SK-N-SH (cell line): Measurements from ENCODE around the gene NFATC2IP. TPM values are rescaled to one million over a fixed set of nuclear protein-coding genes. Genes with fewer than 3 reads are reported as not detected.
"Not testable (repeated sequence)": the region's sequence is repeated elsewhere in the genome, so short reads cannot be mapped to it uniquely, and the experiment has no call there.

Experiments used
- CTCF ChIA-PET: fragments of 300-600, 350-600 bp; formaldehyde crosslinking; extraction: SDS; loops from one replicate; lab custom pipeline; 2021; lab: Yijun Ruan, JAX
- POLR2A ChIA-PET: fragments of 350-600 bp; sonication (Branson Sonifier 250); formaldehyde crosslinking; extraction: SDS; loops from one replicate; lab custom pipeline; 2020; ENCODE audit warnings: antibody characterized with exemption, inconsistent platforms; lab: Yijun Ruan, JAX
- DNase-seq: peaks from one replicate; pipeline ENCODE4 v3.0.0; 2012
- H2AFZ ChIP-seq: fragments of 200-600 bp; sonication (generic); 2 replicates; pipeline ENCODE4 v1.8.1; 2016; ENCODE audit warnings: antibody characterized with exemption, mild to moderate bottlenecking, low read depth
- H3F3A ChIP-seq: fragments of 200-600 bp; sonication (generic); replicated peaks from 2 replicates; pipeline ENCODE3; 2016; ENCODE audit warnings: antibody characterized with exemption, mild to moderate bottlenecking; ENCODE audit not compliant: insufficient read depth
- H3K27ac ChIP-seq, 2 experiments: fragments of 200-500 bp in 1 of 2; fragments of 200-600 bp in 1 of 2; sonication (Bioruptor generic) in 1 of 2; sonication (generic), shearing (Covaris generic) in 1 of 2; 2 replicates each; pipeline versions ENCODE4 v1.5.1 to v1.6.1; 2014 to 2016; ENCODE audit warnings: low read depth in 2 of 2, inconsistent platforms in 1 of 2, low read length in 1 of 2, mild to moderate bottlenecking in 1 of 2, mixed read lengths in 1 of 2
- H3K27me3 ChIP-seq: fragments of 200-600 bp; sonication (generic), shearing (Covaris generic); 2 replicates; pipeline ENCODE4 v1.6.1; 2016; ENCODE audit warnings: mixed run types; ENCODE audit not compliant: insufficient read depth
- H3K36me3 ChIP-seq, 2 experiments: fragments of 200-500 bp in 1 of 2; fragments of 200-600 bp in 1 of 2; sonication (Bioruptor generic) in 1 of 2; sonication (generic) in 1 of 2; replicated peaks in 1 of 2; 2 replicates each; pipeline versions ENCODE3 to v1.5.1; 2014 to 2016; ENCODE audit warnings: low read length in 1 of 2, mild to moderate bottlenecking in 1 of 2; ENCODE audit not compliant: insufficient read depth in 2 of 2, control insufficient read depth in 1 of 2
- H3K4me1 ChIP-seq, 2 experiments: fragments of 200-500 bp in 1 of 2; fragments of 200-600 bp in 1 of 2; sonication (Bioruptor generic) in 1 of 2; sonication (generic), shearing (Covaris generic) in 1 of 2; 2 replicates each; pipeline versions ENCODE4 v1.5.1 to v1.6.1; 2014 to 2016; ENCODE audit warnings: low read depth in 1 of 2, low read length in 1 of 2, mixed run types in 1 of 2; ENCODE audit not compliant: insufficient read depth in 2 of 2, control insufficient read depth in 1 of 2
- H3K4me2 ChIP-seq: fragments of 200-600 bp; sonication (generic), shearing (Covaris generic); 2 replicates; pipeline ENCODE4 v1.6.1; 2017; ENCODE audit warnings: mixed run types
- H3K4me3 ChIP-seq, 2 experiments: fragments of 200-500 bp in 1 of 2; fragments of 200-600 bp in 1 of 2; sonication (Bioruptor generic) in 1 of 2; sonication (generic), shearing (Covaris generic) in 1 of 2; 2 replicates each; pipeline versions ENCODE4 v1.5.1 to v1.8.1; 2014 to 2016; ENCODE audit warnings: low read depth in 2 of 2, inconsistent platforms in 1 of 2, low read length in 1 of 2, mild to moderate bottlenecking in 1 of 2, mixed read lengths in 1 of 2, moderate library complexity in 1 of 2
- H3K79me2 ChIP-seq: fragments of 200-600 bp; sonication (generic); 2 replicates; pipeline ENCODE4 v1.8.1; 2017; ENCODE audit warnings: mild to moderate bottlenecking; ENCODE audit not compliant: insufficient read depth
- H3K9ac ChIP-seq: fragments of 200-600 bp; sonication (generic); 2 replicates; pipeline ENCODE4 v1.6.1; 2017; ENCODE audit warnings: mixed run types
- H3K9me2 ChIP-seq: fragments of 200-600 bp; sonication (generic); 2 replicates; pipeline ENCODE4 v1.6.1; 2017; ENCODE audit warnings: mixed run types
- H3K9me3 ChIP-seq: fragments of 200-600 bp; sonication (generic); 2 replicates; pipeline ENCODE4 v1.6.1; 2017; ENCODE audit warnings: mixed run types, mild to moderate bottlenecking, moderate library complexity
- H4K20me1 ChIP-seq: fragments of 200-600 bp; sonication (generic); 2 replicates; pipeline ENCODE4 v1.6.1; 2017; ENCODE audit warnings: mild to moderate bottlenecking, mixed run types; ENCODE audit not compliant: insufficient read depth
- CHD2 ChIP-seq: fragments of 150-350 bp; IDR thresholded peaks from 2 replicates; pipeline ENCODE4 v1.6.1; 2018; ENCODE audit warnings: low read length; ENCODE audit not compliant: partially characterized antibody
- EP300 ChIP-seq, 2 experiments: IDR thresholded peaks; 2 replicates each; pipeline versions ENCODE4 v1.4.0 to v1.6.1; 2012; ENCODE audit warnings: borderline replicate concordance in 1 of 2, low read depth in 1 of 2, low read length in 1 of 2
- FOSL2 ChIP-seq: IDR thresholded peaks from 2 replicates; pipeline ENCODE4 v1.4.0; 2012; ENCODE audit warnings: low read depth, mild to moderate bottlenecking, moderate library complexity, borderline replicate concordance
- MXI1 ChIP-seq: IDR thresholded peaks from 2 replicates; pipeline ENCODE4 v1.6.1; 2012; ENCODE audit warnings: mild to moderate bottlenecking, low read depth, low read length, improper control_type of control experiment
- POLR2AphosphoS5 ChIP-seq: IDR thresholded peaks from 2 replicates; pipeline ENCODE4 v1.6.1; 2012; ENCODE audit warnings: low read depth, low read length
- RCOR1 ChIP-seq: fragments of 150-350 bp; IDR thresholded peaks from 2 replicates; pipeline ENCODE4 v1.6.1; 2017; ENCODE audit warnings: antibody characterized with exemption, low read length
- RFX5 ChIP-seq: IDR thresholded peaks from 2 replicates; pipeline ENCODE4 v1.6.1; 2012; ENCODE audit warnings: mild to moderate bottlenecking, improper control_type of control experiment, low read length
- TAF1 ChIP-seq: IDR thresholded peaks from 2 replicates; pipeline ENCODE4 v1.6.1; 2012; ENCODE audit warnings: low read depth, mild to moderate bottlenecking, low read length, moderate library complexity, borderline replicate concordance
- USF2 ChIP-seq: fragments of 150-350 bp; IDR thresholded peaks from 2 replicates; pipeline ENCODE4 v1.6.1; 2017; ENCODE audit warnings: antibody characterized with exemption, low read length, low read depth, borderline replicate concordance
- YY1 ChIP-seq: IDR thresholded peaks from 2 replicates; pipeline ENCODE4 v1.4.0; 2012; ENCODE audit warnings: low read depth, mild to moderate bottlenecking
- WGBS: methylation state at CpG from one replicate; pipeline ENCODE4 v1.1.6; 2017; ENCODE audit warnings: low lambda C conversion rate; 5-methylcytosine and 5-hydroxymethylcytosine counted together
- polyA plus RNA-seq, 3 experiments: library from polyadenylated mRNA; depleted of rRNA; stranded (reverse); fragments of >200 nt; gene quantifications; 2 replicates each; pipeline ENCODE4 v1.2.3, GENCODE V29; 2012
- TF ChIP-seq, protein P1 (sequence below): fragments of 200-600 bp; sonication (generic); IDR thresholded peaks from 2 replicates; pipeline ENCODE4 v1.6.1; 2017; ENCODE audit warnings: antibody characterized with exemption, mild to moderate bottlenecking, moderate library complexity

The NFATC2IP gene
- polyA plus RNA-seq, 1 of the 3 experiments (the other 2 are of a cell fraction): 41.9 TPM

DNA sequence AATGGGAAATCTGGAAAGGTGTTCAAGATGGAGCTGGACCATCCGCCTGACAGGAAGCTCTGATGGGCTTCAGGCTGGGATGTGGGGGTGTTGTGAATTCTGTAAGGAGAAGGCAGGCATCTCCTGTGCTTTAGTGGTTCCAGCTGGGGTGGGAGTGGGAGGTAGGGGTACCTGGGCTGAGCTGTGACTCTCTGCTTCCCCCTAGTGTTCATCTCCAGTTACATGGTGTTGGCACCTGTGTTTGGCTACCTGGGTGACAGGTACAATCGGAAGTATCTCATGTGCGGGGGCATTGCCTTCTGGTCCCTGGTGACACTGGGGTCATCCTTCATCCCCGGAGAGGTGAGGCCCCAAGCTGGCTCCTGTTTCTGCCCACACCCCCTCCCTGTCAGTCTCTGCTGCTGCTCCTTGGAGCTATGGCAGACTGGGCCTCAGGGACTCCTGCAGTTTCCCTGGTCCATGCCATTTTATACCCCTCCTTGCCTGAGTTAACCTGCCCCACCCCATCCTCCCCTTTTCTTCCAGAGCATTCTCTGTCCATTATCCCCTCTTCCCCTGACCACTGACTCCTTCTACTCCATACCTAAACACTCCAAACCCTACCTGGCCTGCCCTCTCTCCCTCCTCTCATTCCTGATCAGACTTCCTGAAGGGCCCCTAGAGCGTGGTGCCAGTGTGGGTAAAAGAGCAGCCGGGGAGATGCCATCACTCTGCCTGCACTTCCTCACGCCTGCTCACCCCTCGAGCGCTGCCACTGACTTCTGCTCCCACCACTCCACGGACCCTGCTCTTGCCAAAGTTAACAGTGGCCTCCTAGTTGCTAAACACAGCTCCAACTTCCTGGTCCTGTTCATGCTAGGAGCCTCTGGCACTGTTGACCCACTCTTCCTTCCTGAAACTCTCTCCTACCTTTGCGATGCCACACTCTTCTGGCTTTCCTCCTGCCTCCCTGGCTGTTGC lies 27.2 kb downstream of the NFATC2IP start:
- 74% methylated on average over 10 of the region's 11 CpGs for WGBS
- Histone ChIP-seq H3K9me3 (no peaks in the 10 kb centered on the region), H3K9ac (no peak overlapping the region), H3F3A (peaks cover 7% of the 10 kb centered on the region), H3K4me2 (no peak overlapping the region), H4K20me1 (no peaks in the 10 kb centered on the region), H2AFZ (no peak overlapping the region), H3K9me2 (no peaks in the 10 kb centered on the region), H3K27me3 (no peaks in the 10 kb centered on the region), H3K27ac (no peak overlapping the region), H3K4me1 (peaks cover 5 to 8% of the 10 kb centered on the region in 2 experiments; a peak in 2 of 4 replicates), H3K79me2 (peaks cover 27% of the 10 kb centered on the region), H3K4me3 (no peak overlapping the region), H3K36me3 (peaks cover 9 to 10% of the 10 kb centered on the region in 2 experiments)
- CTCF ChIA-PET: interaction anchor here (0.9 to 2.2 kb wide), 9 partner anchors 10 to 33 kb away, joined by 3 to 8 read pairs (median 3); no protein-coding TSS in a partner anchor
- POLR2A ChIA-PET: interaction anchor here (0.6 kb wide), 1 partner anchor 8 kb away, joined by 3 read pairs; no protein-coding TSS in a partner anchor
- TF ChIP-seq EP300 (IDR thresholded peaks at IDR 0.05; ENCODE audit: borderline replicate concordance in 1 of 2, low read depth in 1 of 2, low read length in 1 of 2) (no peak), CHD2 (no peak), POLR2AphosphoS5 (no peak), RCOR1 (no peak), RFX5 (no peak)
- TF ChIP-seq, protein P1, sequence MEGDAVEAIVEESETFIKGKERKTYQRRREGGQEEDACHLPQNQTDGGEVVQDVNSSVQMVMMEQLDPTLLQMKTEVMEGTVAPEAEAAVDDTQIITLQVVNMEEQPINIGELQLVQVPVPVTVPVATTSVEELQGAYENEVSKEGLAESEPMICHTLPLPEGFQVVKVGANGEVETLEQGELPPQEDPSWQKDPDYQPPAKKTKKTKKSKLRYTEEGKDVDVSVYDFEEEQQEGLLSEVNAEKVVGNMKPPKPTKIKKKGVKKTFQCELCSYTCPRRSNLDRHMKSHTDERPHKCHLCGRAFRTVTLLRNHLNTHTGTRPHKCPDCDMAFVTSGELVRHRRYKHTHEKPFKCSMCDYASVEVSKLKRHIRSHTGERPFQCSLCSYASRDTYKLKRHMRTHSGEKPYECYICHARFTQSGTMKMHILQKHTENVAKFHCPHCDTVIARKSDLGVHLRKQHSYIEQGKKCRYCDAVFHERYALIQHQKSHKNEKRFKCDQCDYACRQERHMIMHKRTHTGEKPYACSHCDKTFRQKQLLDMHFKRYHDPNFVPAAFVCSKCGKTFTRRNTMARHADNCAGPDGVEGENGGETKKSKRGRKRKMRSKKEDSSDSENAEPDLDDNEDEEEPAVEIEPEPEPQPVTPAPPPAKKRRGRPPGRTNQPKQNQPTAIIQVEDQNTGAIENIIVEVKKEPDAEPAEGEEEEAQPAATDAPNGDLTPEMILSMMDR: peak; percentile 48
- no peak for DNase-seq

DNA sequence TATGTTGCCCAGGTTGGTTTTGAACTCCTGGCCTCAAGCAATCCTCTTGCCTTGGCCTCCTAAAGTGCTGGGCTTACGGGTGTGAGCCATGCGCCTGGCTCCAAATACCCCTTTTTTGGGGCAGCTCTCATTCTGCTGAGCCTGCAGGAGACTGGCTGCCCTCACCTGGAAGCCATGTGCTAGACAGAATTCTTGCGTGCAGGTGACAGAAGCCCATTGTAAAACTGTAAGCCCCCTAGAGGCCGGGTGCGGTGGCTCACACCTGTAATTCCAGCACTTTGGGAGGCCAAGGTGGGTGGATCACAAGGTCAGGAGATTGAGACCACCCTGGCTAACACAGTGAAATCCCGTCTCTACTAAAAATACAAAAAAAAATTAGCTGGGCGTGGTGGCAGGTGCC lies 29.6 kb downstream of the NFATC2IP start:
- H4K20me1 ChIP-seq, H3K9me2 ChIP-seq, POLR2A ChIA-PET, H3K4me3 ChIP-seq, CTCF ChIA-PET, H3K27ac ChIP-seq, DNase-seq, H2AFZ ChIP-seq, H3K9ac ChIP-seq, H3K4me2 ChIP-seq, H3K9me3 ChIP-seq, H3F3A ChIP-seq, H3K4me1 ChIP-seq, H3K27me3 ChIP-seq: not testable (repeated sequence)
- 96% methylated on average over 7 of the region's 7 CpGs for WGBS
- Histone ChIP-seq H3K79me2 (peaks cover 21% of the 10 kb centered on the region), H3K36me3 (peaks cover 10 to 16% of the 10 kb centered on the region in 2 experiments)

DNA sequence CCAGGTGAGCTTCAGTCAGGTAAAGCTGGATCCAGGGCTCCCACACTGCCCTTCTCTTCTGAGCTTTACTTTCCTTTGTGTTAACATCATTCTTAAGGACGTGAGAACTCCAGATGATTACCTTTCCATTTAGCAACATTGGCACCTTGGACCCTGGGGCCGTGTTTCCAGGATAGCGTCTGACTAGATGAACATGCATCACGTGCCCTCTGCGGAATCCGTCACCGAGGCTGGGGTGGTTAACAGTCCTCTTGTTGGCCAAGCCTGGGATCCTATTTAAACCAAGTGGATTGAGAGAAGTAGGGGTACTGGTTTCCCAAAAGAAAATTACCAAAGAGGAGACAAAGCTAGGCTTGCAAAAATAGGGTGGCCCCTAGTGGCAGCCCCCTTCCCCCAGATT lies 30.2 kb downstream of the NFATC2IP start:
- Histone ChIP-seq H4K20me1 (no peaks in the 10 kb centered on the region), H3K27ac (no peak overlapping the region), H3K9me2 (no peaks in the 10 kb centered on the region), H3K27me3 (no peaks in the 10 kb centered on the region), H3K36me3 (peaks cover 10 to 16% of the 10 kb centered on the region in 2 experiments), H2AFZ (no peak overlapping the region), H3K4me1 (no peaks in the 10 kb centered on the region), H3K4me3 (no peak overlapping the region), H3F3A (no peaks in the 10 kb centered on the region), H3K4me2 (no peak overlapping the region), H3K79me2 (peaks cover 15% of the 10 kb centered on the region), H3K9me3 (no peaks in the 10 kb centered on the region), H3K9ac (no peak overlapping the region)
- DNase-seq: no peak
- ChIA-PET POLR2A (no interaction called here), CTCF (no interaction called here)
- WGBS: 96% methylated on average over 7 of the region's 7 CpGs
- TF ChIP-seq USF2: no peak
- no peak for TF ChIP-seq MXI1
- TF ChIP-seq, protein P1: no peak
- TF ChIP-seq TAF1: no peak
- no peak for TF ChIP-seq FOSL2
- no peak for TF ChIP-seq YY1
